Measurements from ENCODE around the gene CLEC3B. TPM values are rescaled to one million over a fixed set of nuclear protein-coding genes. Genes with fewer than 3 reads are reported as not detected.

The CLEC3B gene
- total RNA-seq, 1 donor, result 0.43 TPM

- DNase-seq (ENCODE audit: low read depth), result peak; percentile 93
- H3K4me3 ChIP-seq (ENCODE audit: low read depth, low read length), result no peak overlapping the region
- TF ChIP-seq CTCF (IDR thresholded peaks at IDR 0.05; ENCODE audit: insufficient read depth, low read depth, low read length), result peak; percentile 92
Observed at GRCh38 chr3:45037720-45038455, 11.8 kb downstream of the CLEC3B start.

- DNase-seq (ENCODE audit: low read depth), result no peak
- TF ChIP-seq CTCF (IDR thresholded peaks at IDR 0.05; ENCODE audit: insufficient read depth, low read depth, low read length), result no peak
- H3K4me3 ChIP-seq (ENCODE audit: low read depth, low read length), result no peak overlapping the region
Observed at GRCh38 chr3:45041666-45042065, 15.6 kb downstream of the CLEC3B start.

GRCh38 chr3:45042162-45042561, 16.1 kb downstream of the CLEC3B start:
- DNase-seq (ENCODE audit: low read depth), result no peak
- no peak for TF ChIP-seq CTCF (IDR thresholded peaks at IDR 0.05; ENCODE audit: insufficient read depth, low read depth, low read length)
- no peak overlapping the region for H3K4me3 ChIP-seq (ENCODE audit: low read depth, low read length)

GRCh38 chr3:45043728-45044299, 17.7 kb downstream of the CLEC3B start:
- DNase-seq (ENCODE audit: low read depth), result peak; percentile 91
- TF ChIP-seq CTCF (IDR thresholded peaks at IDR 0.05; ENCODE audit: insufficient read depth, low read depth, low read length), result peak; percentile 34
- no peak overlapping the region for H3K4me3 ChIP-seq (ENCODE audit: low read depth, low read length)

GRCh38 chr3:45048244-45048643, 22.1 kb downstream of the CLEC3B start:
- TF ChIP-seq CTCF (IDR thresholded peaks at IDR 0.05; ENCODE audit: insufficient read depth, low read depth, low read length), result no peak
- H3K4me3 ChIP-seq (ENCODE audit: low read depth, low read length), result no peak overlapping the region
- no peak for DNase-seq (ENCODE audit: low read depth)

GRCh38 chr3:45049807-45050206, 23.7 kb downstream of the CLEC3B start:
- no peak for DNase-seq (ENCODE audit: low read depth)
- H3K4me3 ChIP-seq (ENCODE audit: low read depth, low read length), result no peak overlapping the region
- TF ChIP-seq CTCF (IDR thresholded peaks at IDR 0.05; ENCODE audit: insufficient read depth, low read depth, low read length), result no peak
